PC-3 (cell line): ENCODE results near the gene HCCS. TPM values are rescaled to one million over a fixed set of nuclear protein-coding genes. Genes with fewer than 3 reads are reported as not detected.
A peak's percentile ranks its signal among the peaks of the same experiment; 100 is the strongest.

Source experiments
- ATAC-seq: fragments of 200-7000 bp; cut with Tn5 transposase; 2 replicates; pipeline ENCODE4 v1.9.1; 2020; ENCODE audit warnings: mild to moderate bottlenecking, moderate library complexity
- BruUV-seq: library from RNA; stranded (reverse); fragments of 400-500 nt; replicated peaks from 2 replicates; lab custom pipeline; 2021; lab: Mats Ljungman, UMichigan
- CTCF ChIA-PET: fragments of 300-600 bp; sonication (Branson Sonifier 250); formaldehyde crosslinking; loops from one replicate; lab custom pipeline; 2022; ENCODE audit warnings: antibody characterized with exemption; lab: Charles Lee
- POLR2A ChIA-PET: fragments of 300-600 bp; sonication (Branson Sonifier 250); formaldehyde crosslinking; loops from one replicate; lab custom pipeline; 2022; ENCODE audit warnings: antibody characterized with exemption; ENCODE audit not compliant: unreplicated experiment; lab: Charles Lee
- DNase-seq: peaks from one replicate; pipeline ENCODE4 v3.0.0-alpha.2; 2015
- H2AFZ ChIP-seq: fragments of 300-600 bp; sonication (generic); 2 replicates; pipeline ENCODE4 v1.6.0; 2016; ENCODE audit warnings: antibody characterized with exemption, low read length
- H3F3A ChIP-seq: fragments of 300-600 bp; sonication (generic); one replicate; pipeline ENCODE4 v1.6.0; 2017; ENCODE audit warnings: antibody characterized with exemption, low read length, control low read depth, mild to moderate bottlenecking; ENCODE audit not compliant: unreplicated experiment
- H3K27ac ChIP-seq: fragments of 300-600 bp; sonication (generic); 2 replicates; pipeline ENCODE4 v1.5.1; 2016; ENCODE audit warnings: mild to moderate bottlenecking, low read length
- H3K27me3 ChIP-seq: fragments of 300-600 bp; sonication (generic); 2 replicates; pipeline ENCODE4 v1.6.1; 2016; ENCODE audit warnings: low read length, mixed read lengths
- H3K36me3 ChIP-seq: fragments of 300-600 bp; sonication (generic); 2 replicates; pipeline ENCODE4 v1.6.1; 2016; ENCODE audit warnings: low read depth, mixed run types, low read length, mixed read lengths
- H3K4me1 ChIP-seq: fragments of 300-600 bp; sonication (generic); 2 replicates; pipeline ENCODE4 v1.5.1; 2016; ENCODE audit warnings: low read length; ENCODE audit not compliant: insufficient read depth
- H3K4me2 ChIP-seq: fragments of 300-600 bp; sonication (generic); 2 replicates; pipeline ENCODE4 v1.6.0; 2016; ENCODE audit warnings: low read length
- H3K4me3 ChIP-seq: fragments of 300-600 bp; sonication (generic); 2 replicates; pipeline ENCODE4 v1.5.1; 2016; ENCODE audit warnings: mild to moderate bottlenecking, low read length, mixed read lengths
- H3K79me2 ChIP-seq: fragments of 300-600 bp; sonication (generic); 2 replicates; pipeline ENCODE4 v1.6.1; 2017; ENCODE audit warnings: low read length, mixed read lengths
- H3K9ac ChIP-seq: fragments of 300-600 bp; sonication (generic); 2 replicates; pipeline ENCODE4 v1.6.0; 2016; ENCODE audit warnings: mild to moderate bottlenecking, low read length
- H3K9me2 ChIP-seq: fragments of 300-600 bp; sonication (generic); replicated peaks from 2 replicates; pipeline ENCODE4 v1.6.1; 2016; ENCODE audit warnings: mixed run types, low read length, mixed read lengths
- H3K9me3 ChIP-seq: fragments of 300-600 bp; sonication (generic); 2 replicates; pipeline ENCODE4 v1.6.1; 2016; ENCODE audit warnings: low read length, mixed read lengths
- H4K20me1 ChIP-seq: fragments of 300-600 bp; sonication (generic); 2 replicates; pipeline ENCODE4 v1.6.1; 2016; ENCODE audit warnings: low read length, mixed read lengths
- EZH2 ChIP-seq: fragments of 300-600 bp; sonication (generic); IDR thresholded peaks from one replicate; pipeline ENCODE4 v1.6.1; 2017; ENCODE audit warnings: antibody characterized with exemption, mild to moderate bottlenecking, low read length; ENCODE audit not compliant: unreplicated experiment
- EZH2phosphoT487 ChIP-seq: fragments of 300-600 bp; sonication (generic); IDR thresholded peaks from 2 replicates; pipeline ENCODE4 v1.6.1; 2018; ENCODE audit warnings: mild to moderate bottlenecking, antibody characterized with exemption, low read length, borderline replicate concordance
- intact Hi-C: fragments of 100-400 bp; cut with micrococcal nuclease; formaldehyde crosslinking; loops from 2 replicates; pipeline ENCODE4 v1.9.0; 2023
- total RNA-seq: library from RNA; depleted of rRNA; stranded (reverse); fragments of >200 nt; gene quantifications from 2 replicates; pipeline ENCODE4 v1.2.3, GENCODE V29; 2014
- TF ChIP-seq, protein P1 (sequence below): fragments of 300-600 bp; sonication (generic); conservative IDR thresholded peaks from 2 replicates; pipeline ENCODE4 v1.5.1; 2017; ENCODE audit warnings: antibody characterized with exemption, low read depth, mild to moderate bottlenecking, low read length

The HCCS gene
- total RNA-seq, 1 experiment from 2014 or later, result 54.4 TPM

GRCh38 chrX:11097933-11098332, 13.2 kb upstream of the HCCS start:
- no peak overlapping the region for H3K4me2 ChIP-seq
- no peaks in the 10 kb centered on the region for H3K9me3 ChIP-seq
- no peaks in the 10 kb centered on the region for H3K9me2 ChIP-seq
- H4K20me1 ChIP-seq, result no peaks in the 10 kb centered on the region
- no peaks in the 10 kb centered on the region for H3F3A ChIP-seq
- H3K4me1 ChIP-seq, result peaks cover 6% of the 10 kb centered on the region
- no peaks in the 10 kb centered on the region for H3K27me3 ChIP-seq
- H3K79me2 ChIP-seq, result no peaks in the 10 kb centered on the region
- no peak overlapping the region for H3K27ac ChIP-seq
- H2AFZ ChIP-seq, result no peak overlapping the region
- intact Hi-C loops, result no loop called here
- POLR2A ChIA-PET, result no interaction called here
- TF ChIP-seq EZH2 (no peak), EZH2phosphoT487 (no peak)
- TF ChIP-seq, protein P1, sequence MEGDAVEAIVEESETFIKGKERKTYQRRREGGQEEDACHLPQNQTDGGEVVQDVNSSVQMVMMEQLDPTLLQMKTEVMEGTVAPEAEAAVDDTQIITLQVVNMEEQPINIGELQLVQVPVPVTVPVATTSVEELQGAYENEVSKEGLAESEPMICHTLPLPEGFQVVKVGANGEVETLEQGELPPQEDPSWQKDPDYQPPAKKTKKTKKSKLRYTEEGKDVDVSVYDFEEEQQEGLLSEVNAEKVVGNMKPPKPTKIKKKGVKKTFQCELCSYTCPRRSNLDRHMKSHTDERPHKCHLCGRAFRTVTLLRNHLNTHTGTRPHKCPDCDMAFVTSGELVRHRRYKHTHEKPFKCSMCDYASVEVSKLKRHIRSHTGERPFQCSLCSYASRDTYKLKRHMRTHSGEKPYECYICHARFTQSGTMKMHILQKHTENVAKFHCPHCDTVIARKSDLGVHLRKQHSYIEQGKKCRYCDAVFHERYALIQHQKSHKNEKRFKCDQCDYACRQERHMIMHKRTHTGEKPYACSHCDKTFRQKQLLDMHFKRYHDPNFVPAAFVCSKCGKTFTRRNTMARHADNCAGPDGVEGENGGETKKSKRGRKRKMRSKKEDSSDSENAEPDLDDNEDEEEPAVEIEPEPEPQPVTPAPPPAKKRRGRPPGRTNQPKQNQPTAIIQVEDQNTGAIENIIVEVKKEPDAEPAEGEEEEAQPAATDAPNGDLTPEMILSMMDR, result no peak
- ATAC-seq, result no peak
- H3K36me3 ChIP-seq, result no peaks in the 10 kb centered on the region
- CTCF ChIA-PET, result no interaction called here
- no peak overlapping the region for H3K9ac ChIP-seq
- no TSS peak for BruUV-seq
- no peak for DNase-seq
- no peak overlapping the region for H3K4me3 ChIP-seq

DNA sequence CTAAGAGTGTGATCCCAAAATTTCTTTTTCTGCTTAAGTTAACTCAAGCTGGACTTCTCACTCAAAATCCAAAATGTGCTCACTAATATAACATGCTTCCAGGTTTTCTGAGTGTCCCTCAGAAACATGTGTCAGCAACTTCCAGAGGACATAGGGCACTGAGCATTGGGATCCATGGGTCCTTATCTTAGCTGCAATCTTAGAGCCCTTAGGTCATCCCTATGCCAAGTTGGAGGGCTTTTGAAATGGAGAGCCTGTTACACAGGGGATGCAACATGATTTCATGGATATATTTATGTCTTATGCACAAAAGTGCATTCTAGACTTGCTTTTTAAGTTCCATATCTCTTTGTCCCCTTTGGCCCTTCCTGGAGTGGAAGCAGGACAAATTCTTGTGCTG, 11.7 kb upstream of the HCCS start:
- H3K9ac ChIP-seq, result no peak overlapping the region
- no peak for DNase-seq
- CTCF ChIA-PET, result no interaction called here
- H3K27ac ChIP-seq, result no peak overlapping the region
- no peaks in the 10 kb centered on the region for H4K20me1 ChIP-seq
- H3K36me3 ChIP-seq, result no peaks in the 10 kb centered on the region
- POLR2A ChIA-PET, result no interaction called here
- TF ChIP-seq, protein P1, result no peak
- TF ChIP-seq EZH2phosphoT487, result no peak
- no peak for TF ChIP-seq EZH2
- no peak overlapping the region for H2AFZ ChIP-seq
- H3K9me2 ChIP-seq, result no peaks in the 10 kb centered on the region
- BruUV-seq, result no TSS peak
- no peaks in the 10 kb centered on the region for H3K9me3 ChIP-seq
- H3K4me3 ChIP-seq, result no peak overlapping the region
- intact Hi-C loops, result no loop called here
- ATAC-seq, result no peak
- H3K4me2 ChIP-seq, result no peak overlapping the region
- H3F3A ChIP-seq, result no peaks in the 10 kb centered on the region
- no peaks in the 10 kb centered on the region for H3K27me3 ChIP-seq
- no peaks in the 10 kb centered on the region for H3K79me2 ChIP-seq
- H3K4me1 ChIP-seq, result peaks cover 6% of the 10 kb centered on the region

DNA sequence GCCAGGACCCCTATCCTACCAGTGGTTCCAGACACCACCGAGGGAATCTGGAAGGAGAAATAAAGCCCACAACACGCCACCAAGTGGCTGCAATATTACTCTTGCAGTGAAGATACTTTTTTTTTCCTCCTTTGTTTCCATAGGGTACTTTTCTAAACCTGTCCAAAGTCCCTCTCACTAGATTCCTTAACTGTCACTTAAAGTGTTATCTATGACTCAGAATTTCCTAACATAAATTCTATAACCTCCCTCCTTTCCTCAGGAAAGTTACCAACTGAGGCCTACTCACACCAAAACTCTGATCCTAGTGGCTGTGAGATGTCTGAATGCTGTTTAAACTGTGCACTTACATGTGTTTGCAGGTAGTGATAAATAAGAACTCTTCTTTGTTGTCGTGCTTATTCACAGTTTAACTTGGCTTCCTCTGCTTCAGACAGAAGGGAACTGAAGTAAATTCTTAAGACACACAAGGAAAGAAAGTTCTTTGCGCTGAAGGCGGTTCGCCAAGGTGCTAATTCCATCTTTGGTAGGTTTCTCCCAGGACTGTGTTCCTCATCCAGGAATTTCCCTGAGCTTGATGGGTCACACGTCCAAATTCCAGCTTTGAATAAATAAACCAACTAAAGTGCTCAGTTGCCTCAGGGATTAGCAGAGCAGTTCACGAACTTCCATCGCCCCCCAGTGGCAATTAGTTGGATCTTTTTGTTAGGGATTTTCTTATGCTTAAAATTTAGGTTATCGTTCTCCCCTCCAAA, 10.7 kb upstream of the HCCS start:
- peak overlapping the region; percentile 28; the same call in 1 of the 2 replicates for H2AFZ ChIP-seq
- H3K9me2 ChIP-seq, result no peaks in the 10 kb centered on the region
- no peaks in the 10 kb centered on the region for H3F3A ChIP-seq
- POLR2A ChIA-PET, result interaction anchor here (0.5 kb wide), 1 partner anchor 272 kb away, joined by 3 read pairs; no protein-coding TSS in a partner anchor
- H3K36me3 ChIP-seq, result no peaks in the 10 kb centered on the region
- no peaks in the 10 kb centered on the region for H3K79me2 ChIP-seq
- no peaks in the 10 kb centered on the region for H3K27me3 ChIP-seq
- CTCF ChIA-PET, result interaction anchor here (0.5 to 1.0 kb wide), 3 partner anchors 240 to 482 kb away, joined by 4 to 18 read pairs (median 4); no protein-coding TSS in a partner anchor
- TF ChIP-seq, protein P1, result peak; percentile 73
- no peak for TF ChIP-seq EZH2
- no peak for TF ChIP-seq EZH2phosphoT487
- peak overlapping the region; percentile 41 for H3K4me2 ChIP-seq
- peak overlapping the region; percentile 34; the same call in 1 of the 2 replicates for H3K27ac ChIP-seq
- no peaks in the 10 kb centered on the region for H4K20me1 ChIP-seq
- DNase-seq (peak; percentile 65), ATAC-seq (peak; percentile 71)
- 0 out of 2 replicates have a peak overlapping the region, but pooled peaks have one; percentile 3 for H3K9ac ChIP-seq
- no peaks in the 10 kb centered on the region for H3K9me3 ChIP-seq
- intact Hi-C loops, result loop anchor here (1.0 to 10.0 kb wide), 7 partner anchors 166 to 906 kb away; no protein-coding TSS in a partner anchor
- BruUV-seq, result no TSS peak
- H3K4me3 ChIP-seq, result no peak overlapping the region
- H3K4me1 ChIP-seq, result peaks cover 6% of the 10 kb centered on the region
